Measurements from ENCODE around the gene MRI1.

DNA sequence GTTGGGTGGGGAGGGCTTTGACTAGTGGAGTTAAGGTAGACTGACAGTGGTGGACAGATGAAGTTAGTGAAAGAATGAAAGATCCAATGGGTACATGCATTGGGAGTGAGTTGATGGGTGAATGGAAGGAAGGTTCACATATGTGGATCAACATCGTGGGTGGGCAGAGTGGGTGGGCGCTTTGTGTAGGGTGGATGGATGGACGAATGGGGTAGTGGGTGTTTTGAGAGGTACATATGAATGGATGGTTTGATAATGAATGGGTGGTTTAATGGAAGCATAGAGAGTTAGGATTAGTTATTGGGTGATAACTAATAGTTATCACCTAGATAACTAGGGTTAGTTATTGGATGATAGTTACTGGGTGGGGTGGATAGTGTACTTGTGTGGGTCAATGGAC, 42.4 kb downstream of the MRI1 start:
- TF ChIP-seq, protein P1, sequence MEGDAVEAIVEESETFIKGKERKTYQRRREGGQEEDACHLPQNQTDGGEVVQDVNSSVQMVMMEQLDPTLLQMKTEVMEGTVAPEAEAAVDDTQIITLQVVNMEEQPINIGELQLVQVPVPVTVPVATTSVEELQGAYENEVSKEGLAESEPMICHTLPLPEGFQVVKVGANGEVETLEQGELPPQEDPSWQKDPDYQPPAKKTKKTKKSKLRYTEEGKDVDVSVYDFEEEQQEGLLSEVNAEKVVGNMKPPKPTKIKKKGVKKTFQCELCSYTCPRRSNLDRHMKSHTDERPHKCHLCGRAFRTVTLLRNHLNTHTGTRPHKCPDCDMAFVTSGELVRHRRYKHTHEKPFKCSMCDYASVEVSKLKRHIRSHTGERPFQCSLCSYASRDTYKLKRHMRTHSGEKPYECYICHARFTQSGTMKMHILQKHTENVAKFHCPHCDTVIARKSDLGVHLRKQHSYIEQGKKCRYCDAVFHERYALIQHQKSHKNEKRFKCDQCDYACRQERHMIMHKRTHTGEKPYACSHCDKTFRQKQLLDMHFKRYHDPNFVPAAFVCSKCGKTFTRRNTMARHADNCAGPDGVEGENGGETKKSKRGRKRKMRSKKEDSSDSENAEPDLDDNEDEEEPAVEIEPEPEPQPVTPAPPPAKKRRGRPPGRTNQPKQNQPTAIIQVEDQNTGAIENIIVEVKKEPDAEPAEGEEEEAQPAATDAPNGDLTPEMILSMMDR (IDR thresholded peaks at IDR 0.05): no peak
- TF ChIP-seq EP300 (IDR thresholded peaks at IDR 0.05) (no peak), POLR2AphosphoS5 (IDR thresholded peaks at IDR 0.05) (no peak), POLR2A (IDR thresholded peaks at IDR 0.05; ENCODE audit: low read depth) (no peak)
